Measurements from ENCODE around the gene BRF1. TPM values are rescaled to one million over a fixed set of nuclear protein-coding genes. Genes with fewer than 3 reads are reported as not detected.
A peak's percentile ranks its signal among the peaks of the same experiment; 100 is the strongest.

BRF1 gene
- total RNA-seq, 2 donors from 2014 or later = 38.2 to 41.7 TPM

DNA sequence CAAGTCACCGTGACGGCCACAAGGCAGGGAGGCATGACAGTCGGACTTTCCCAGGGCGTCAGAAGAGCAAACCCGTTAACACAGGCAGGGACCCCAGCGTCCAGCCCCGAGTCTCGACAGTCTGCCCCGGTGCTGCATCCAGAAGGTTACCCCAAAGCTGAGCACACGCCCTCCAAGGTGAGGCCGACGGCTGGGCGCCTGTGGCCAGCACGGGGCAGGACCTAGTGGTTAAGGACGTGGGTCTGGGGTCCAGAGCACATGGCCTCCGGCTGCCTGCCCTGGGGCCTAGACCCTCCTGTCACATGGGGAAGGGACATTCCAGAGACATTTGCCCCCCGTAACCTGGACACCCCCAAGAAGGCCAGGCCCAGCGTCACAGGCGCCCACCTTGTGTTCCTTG, 82.2 kb downstream of the BRF1 start:
- DNase-seq (ENCODE audit: low spot score in 2 of 2) = no peak
- ATAC-seq = no peak
- H3K9me3 Mint-ChIP-seq = no peaks in the 10 kb centered on the region

DNA sequence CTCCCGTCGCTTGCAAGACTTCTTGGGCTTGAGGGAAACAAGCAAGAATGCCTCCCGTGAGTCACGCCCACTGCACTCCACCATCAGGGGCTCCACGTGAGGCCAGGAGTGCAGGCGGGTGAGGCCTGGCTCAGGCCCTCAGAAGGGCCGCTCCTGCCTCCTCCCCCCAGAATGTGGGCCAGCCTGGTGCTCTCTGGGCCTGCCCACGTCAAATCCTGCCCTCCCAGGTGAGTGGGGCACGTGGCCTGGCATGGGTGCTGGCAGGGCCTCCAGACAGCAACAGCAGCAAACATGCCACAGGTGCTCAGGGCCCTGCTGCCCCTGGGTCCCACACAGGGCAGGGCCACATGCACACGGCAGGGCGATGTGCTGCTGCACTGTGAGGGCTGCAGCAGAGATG, 83.0 kb downstream of the BRF1 start:
- peak overlapping the region in 1 of 2 donors; percentile 48 for H3K27ac Mint-ChIP-seq
- no peak for DNase-seq (ENCODE audit: low spot score in 2 of 2)
- no peaks in the 10 kb centered on the region for H3K9me3 Mint-ChIP-seq
- peaks cover 0 to 9% of the 10 kb centered on the region in 2 donors for H3K36me3 Mint-ChIP-seq
- no peak for ATAC-seq

More for the DNA sequence above, 82.2 kb downstream of the BRF1 start:
- Mint-ChIP-seq H3K27ac (no peak overlapping the region), H3K36me3 (peaks cover 0 to 9% of the 10 kb centered on the region in 2 donors)

- DNase-seq (ENCODE audit: low spot score in 2 of 2) (no peak), ATAC-seq (no peak)
- no peaks in the 10 kb centered on the region for H3K9me3 Mint-ChIP-seq
- H3K36me3 Mint-ChIP-seq = peaks cover 0 to 9% of the 10 kb centered on the region in 2 donors
- H3K27ac Mint-ChIP-seq = no peak overlapping the region
These were observed 84.1 kb downstream of the BRF1 start for GRCh38 chr14:105216490-105217247.

DNA sequence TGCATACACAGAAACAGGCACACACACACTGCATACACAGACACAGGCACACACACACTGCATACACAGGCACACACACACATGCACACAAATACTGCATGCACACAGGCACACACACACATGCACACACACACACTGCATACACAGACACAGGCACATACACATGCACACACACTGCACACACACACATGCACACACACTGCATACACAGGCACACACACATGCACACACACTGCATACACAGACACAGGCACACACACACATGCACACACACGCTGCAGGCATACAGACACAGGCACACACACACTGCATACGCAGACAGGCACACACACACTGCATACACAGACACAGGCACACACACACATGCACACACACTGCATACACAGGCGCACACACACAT, 85.2 kb downstream of the BRF1 start:
- H3K9me3 Mint-ChIP-seq = no peaks in the 10 kb centered on the region
- peaks cover 0 to 9% of the 10 kb centered on the region in 2 donors for H3K36me3 Mint-ChIP-seq
- ATAC-seq (no peak), DNase-seq (ENCODE audit: low spot score in 2 of 2) (no peak)
- H3K27ac Mint-ChIP-seq = no peak overlapping the region

DNA sequence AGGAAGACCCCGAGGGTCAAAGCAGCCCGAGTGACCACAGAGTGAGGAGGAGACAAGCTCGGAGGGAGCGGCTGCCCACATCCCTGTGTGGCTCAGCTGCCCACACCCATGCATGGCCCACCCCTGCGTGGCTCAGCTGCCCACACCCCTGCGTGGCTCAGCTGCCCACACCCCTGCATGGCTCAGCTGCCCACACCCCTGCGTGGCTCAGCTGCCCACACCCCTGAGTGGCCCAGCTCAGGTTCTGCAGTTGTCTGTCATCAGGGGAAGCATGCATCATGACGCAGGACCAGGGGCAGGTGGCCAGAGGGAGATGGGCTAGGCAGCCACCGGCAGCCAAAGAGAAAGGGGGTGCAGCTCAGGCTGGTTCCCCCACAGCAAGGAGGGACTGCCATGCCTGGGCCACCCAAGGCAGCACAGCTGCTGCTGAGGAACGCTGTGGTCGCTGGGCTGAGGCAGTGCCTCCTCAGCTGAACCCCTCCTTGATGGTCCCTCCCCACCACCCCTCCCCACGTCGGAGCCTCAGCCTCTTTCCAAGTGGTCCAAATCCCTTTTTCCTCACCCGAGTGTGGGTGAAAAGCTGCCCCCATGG, 86.4 kb downstream of the BRF1 start:
- H3K9me3 Mint-ChIP-seq = no peaks in the 10 kb centered on the region
- ATAC-seq (no peak), DNase-seq (ENCODE audit: low spot score in 2 of 2) (no peak)
- peaks cover 0 to 9% of the 10 kb centered on the region in 2 donors for H3K36me3 Mint-ChIP-seq
- no peak overlapping the region for H3K27ac Mint-ChIP-seq

- Mint-ChIP-seq H3K36me3 (peaks cover 0 to 9% of the 10 kb centered on the region in 2 donors), H3K27ac (no peak overlapping the region), H3K9me3 (no peaks in the 10 kb centered on the region)
- DNase-seq (ENCODE audit: low spot score in 2 of 2) (no peak), ATAC-seq (no peak)
These were observed 87.4 kb downstream of the BRF1 start for GRCh38 chr14:105213361-105213760.

DNA sequence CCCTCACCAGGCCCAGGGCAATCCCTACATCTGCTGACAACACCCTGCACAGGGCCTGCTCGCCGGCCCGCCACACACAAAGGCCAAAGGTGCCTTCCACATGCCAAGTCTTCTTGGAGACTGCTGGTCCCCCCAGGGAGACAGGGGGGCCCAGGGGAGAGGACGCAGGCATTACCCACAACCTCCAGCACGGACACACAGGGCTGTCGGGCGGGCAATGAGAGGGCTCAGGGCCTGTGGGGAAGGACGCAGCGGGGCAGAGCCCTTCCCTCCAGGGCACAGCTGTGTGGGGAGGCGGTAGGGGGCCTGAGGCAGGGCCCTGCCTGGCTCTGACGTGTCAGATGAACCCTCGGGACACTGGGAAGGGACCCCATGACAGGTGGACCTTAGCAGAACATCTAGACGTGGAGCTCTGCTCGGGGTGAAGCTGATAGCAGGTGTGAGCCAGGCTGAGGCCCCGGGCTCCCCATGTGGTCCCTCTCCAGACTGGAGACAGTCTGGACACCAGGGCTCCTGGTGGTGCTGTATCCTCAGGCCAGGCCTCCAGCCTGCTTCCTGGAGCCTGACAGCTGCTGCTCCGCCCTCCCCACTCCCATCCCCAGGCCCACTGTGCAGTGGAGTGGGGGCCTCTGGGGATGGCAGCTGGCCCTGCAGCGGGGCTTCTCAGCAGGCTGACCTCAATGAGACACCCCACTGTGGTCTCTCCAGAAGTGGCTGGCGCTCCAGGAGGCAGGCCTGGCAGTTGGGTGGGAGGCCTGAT, 88.1 kb downstream of the BRF1 start:
- Mint-ChIP-seq H3K36me3 (peaks cover 0 to 9% of the 10 kb centered on the region in 2 donors), H3K27ac (peak overlapping the region in 1 of 2 donors; percentile 51), H3K9me3 (no peaks in the 10 kb centered on the region)
- no peak for DNase-seq (ENCODE audit: low spot score in 2 of 2)
- ATAC-seq = no peak

GRCh38 chr14:105211758-105212089, 89.1 kb downstream of the BRF1 start:
- ATAC-seq = no peak

GRCh38 chr14:105211086-105211757, 89.6 kb downstream of the BRF1 start:
- Mint-ChIP-seq H3K36me3 (peaks cover 0 to 9% of the 10 kb centered on the region in 2 donors), H3K9me3 (no peaks in the 10 kb centered on the region), H3K27ac (no peak overlapping the region)
- no peak for DNase-seq (ENCODE audit: low spot score in 2 of 2)
- ATAC-seq = no peak

More at GRCh38 chr14:105211758-105212089, 89.1 kb downstream of the BRF1 start:
- peak overlapping the region in 1 of 2 donors; percentile 51 for H3K27ac Mint-ChIP-seq
- no peaks in the 10 kb centered on the region for H3K9me3 Mint-ChIP-seq
- DNase-seq (ENCODE audit: low spot score in 2 of 2) = no peak
- H3K36me3 Mint-ChIP-seq = peaks cover 0 to 9% of the 10 kb centered on the region in 2 donors

- Mint-ChIP-seq H3K9me3 (no peaks in the 10 kb centered on the region), H3K36me3 (peaks cover 0 to 4% of the 10 kb centered on the region in 2 donors), H3K27ac (peak overlapping the region in 1 of 2 donors; percentile 65)
- DNase-seq (ENCODE audit: low spot score in 2 of 2) (no peak), ATAC-seq (no peak)
These were observed 90.4 kb downstream of the BRF1 start for GRCh38 chr14:105210266-105211025.

GRCh38 chr14:105209646-105210045, 91.2 kb downstream of the BRF1 start:
- no peaks in the 10 kb centered on the region for H3K36me3 Mint-ChIP-seq
- DNase-seq (ENCODE audit: low spot score in 2 of 2) = no peak
- peak overlapping the region in 1 of 2 donors; percentile 46 for H3K27ac Mint-ChIP-seq
- no peak for ATAC-seq
- no peaks in the 10 kb centered on the region for H3K9me3 Mint-ChIP-seq

GRCh38 chr14:105209091-105209490, 91.7 kb downstream of the BRF1 start:
- Mint-ChIP-seq H3K9me3 (no peaks in the 10 kb centered on the region), H3K36me3 (no peaks in the 10 kb centered on the region), H3K27ac (peak overlapping the region in 1 of 2 donors; percentile 44)
- no peak for DNase-seq (ENCODE audit: low spot score in 2 of 2)
- ATAC-seq = no peak

- Mint-ChIP-seq H3K9me3 (no peaks in the 10 kb centered on the region), H3K36me3 (no peaks in the 10 kb centered on the region), H3K27ac (peak overlapping the region in 1 of 2 donors; percentile 44)
- no peak for DNase-seq (ENCODE audit: low spot score in 2 of 2)
- no peak for ATAC-seq
These were observed 92.1 kb downstream of the BRF1 start for GRCh38 chr14:105208738-105209075.

DNA sequence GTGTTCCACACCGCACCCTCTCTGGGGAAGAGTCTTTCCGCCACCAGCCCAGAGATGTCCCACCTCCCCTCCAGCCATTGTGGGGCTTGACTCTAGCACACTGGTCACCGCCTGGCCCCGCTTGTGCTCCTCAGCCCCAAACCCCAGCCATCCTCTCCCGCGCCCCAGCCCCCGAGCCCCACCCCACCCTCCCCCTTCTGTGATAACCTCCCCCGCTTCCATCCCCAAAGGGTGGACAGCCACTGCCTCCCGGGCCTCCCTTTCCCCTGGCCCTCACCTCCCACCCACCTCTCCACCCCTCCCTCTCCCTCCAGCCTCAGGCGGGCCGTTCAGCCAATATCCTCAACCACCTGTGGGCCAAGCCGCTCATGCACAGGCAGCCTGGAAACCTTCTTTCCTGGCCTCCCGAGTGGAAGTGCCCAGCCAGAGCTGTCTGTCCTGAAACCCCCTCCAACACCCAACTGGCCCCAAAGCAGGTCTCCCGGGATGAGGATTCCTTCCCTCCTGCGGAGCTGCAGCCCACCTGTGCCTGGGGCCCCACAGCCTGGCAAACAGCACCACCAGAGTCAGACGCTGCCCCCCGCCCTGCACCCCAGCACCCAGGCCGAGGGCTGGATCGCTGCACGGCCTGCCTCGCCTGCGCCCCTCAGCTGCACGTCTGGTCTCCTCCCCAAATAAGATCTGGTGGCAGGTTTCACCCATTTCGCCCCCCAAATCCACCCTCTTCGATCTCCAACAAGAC, 92.6 kb downstream of the BRF1 start:
- Mint-ChIP-seq H3K9me3 (no peaks in the 10 kb centered on the region), H3K36me3 (no peaks in the 10 kb centered on the region), H3K27ac (no peak overlapping the region)
- no peak for ATAC-seq
- no peak for DNase-seq (ENCODE audit: low spot score in 2 of 2)

GRCh38 chr14:105207460-105207901, 93.3 kb downstream of the BRF1 start:
- ATAC-seq = no peak

GRCh38 chr14:105206873-105207272, 93.9 kb downstream of the BRF1 start:
- no peaks in the 10 kb centered on the region for H3K36me3 Mint-ChIP-seq
- H3K9me3 Mint-ChIP-seq = no peaks in the 10 kb centered on the region
- H3K27ac Mint-ChIP-seq = no peak overlapping the region
- no peak for DNase-seq (ENCODE audit: low spot score in 2 of 2)
- ATAC-seq = no peak

More at GRCh38 chr14:105207460-105207901, 93.3 kb downstream of the BRF1 start:
- DNase-seq (ENCODE audit: low spot score in 2 of 2) = no peak
- no peaks in the 10 kb centered on the region for H3K9me3 Mint-ChIP-seq
- no peak overlapping the region for H3K27ac Mint-ChIP-seq
- H3K36me3 Mint-ChIP-seq = no peaks in the 10 kb centered on the region
